Measurements from ENCODE around the gene ZSWIM7.
"Not testable (repeated sequence)": the region's sequence is repeated elsewhere in the genome, so short reads cannot be mapped to it uniquely, and the experiment has no call there.

Gene ZSWIM7

GRCh38 chr17:15998031-15998562, 1.4 kb downstream of the ZSWIM7 start:
- DNase-seq (ENCODE audit: low spot score): no peak

DNA sequence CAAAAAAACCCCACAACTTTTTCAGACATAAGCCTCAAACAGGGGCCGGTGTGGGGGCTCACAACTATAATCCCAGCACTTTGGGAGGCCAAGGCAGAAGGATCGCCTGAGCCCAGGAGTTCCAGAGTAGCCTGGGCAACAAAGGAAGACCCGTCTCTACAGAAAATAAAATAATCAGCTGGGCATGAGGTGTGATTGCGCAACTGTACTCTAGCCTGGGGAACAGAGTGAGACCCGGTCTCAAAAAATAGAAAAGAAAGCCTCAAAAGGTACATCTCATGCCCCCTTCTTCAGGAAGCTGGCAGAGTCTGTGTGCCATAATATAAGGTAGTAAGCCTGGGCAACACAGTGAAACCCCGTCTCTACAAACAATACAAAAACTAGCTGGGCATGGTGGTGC, 3.2 kb downstream of the ZSWIM7 start:
- DNase-seq (ENCODE audit: low spot score): no peak

DNA sequence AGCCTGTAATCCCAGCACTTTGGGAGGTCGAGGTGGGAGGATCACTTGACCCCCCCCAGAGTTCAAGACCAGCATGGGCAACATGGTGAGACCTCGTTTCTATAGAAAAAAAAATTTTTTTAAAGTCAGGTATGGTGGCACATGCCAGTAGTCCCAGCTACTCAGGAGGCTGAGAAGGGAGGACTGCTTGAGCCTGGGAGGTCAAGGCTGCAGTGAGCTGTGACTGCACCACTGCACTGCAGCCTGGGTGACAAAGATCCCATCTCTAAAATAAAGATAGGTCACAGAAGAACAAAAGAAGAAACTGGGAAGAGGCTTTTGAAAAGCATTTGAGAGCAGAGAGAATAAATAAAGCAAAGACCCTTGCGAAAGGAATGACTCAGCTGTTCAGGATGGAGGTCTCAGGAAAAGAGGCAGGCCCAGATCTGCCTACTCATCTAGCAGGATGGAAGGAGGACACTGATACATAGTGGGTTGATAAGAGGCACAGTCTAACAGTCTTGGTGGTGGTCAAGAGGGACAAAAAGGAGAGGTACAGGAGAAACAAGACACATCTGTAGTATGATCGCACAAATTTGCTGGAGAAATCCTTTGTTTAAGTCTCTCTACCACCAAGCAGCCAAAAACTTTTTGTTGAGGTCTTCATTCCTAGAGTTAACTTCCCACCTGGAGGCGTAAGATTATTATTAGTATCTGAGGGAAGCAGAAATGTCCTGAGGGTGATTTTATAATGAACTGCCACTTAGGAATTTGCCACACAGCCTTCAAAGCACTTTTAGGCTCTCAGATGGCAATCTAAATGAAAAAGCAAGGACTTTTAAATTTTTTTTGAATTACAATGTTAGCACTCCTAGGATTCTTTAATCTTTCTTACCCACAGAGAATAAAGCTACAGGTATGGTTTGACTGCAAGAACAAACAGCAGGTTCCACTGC, 17.6 kb downstream of the ZSWIM7 start:
- no peak for DNase-seq (ENCODE audit: low spot score)

- DNase-seq (ENCODE audit: low spot score): no peak
Observed at GRCh38 chr17:15981208-15981607, 18.3 kb downstream of the ZSWIM7 start.

GRCh38 chr17:15979013-15979412, 20.5 kb downstream of the ZSWIM7 start:
- not testable (repeated sequence) for DNase-seq (ENCODE audit: low spot score)

GRCh38 chr17:15978606-15979005, 20.9 kb downstream of the ZSWIM7 start:
- no peak for DNase-seq (ENCODE audit: low spot score)

- no peak for DNase-seq (ENCODE audit: low spot score)
Observed at GRCh38 chr17:15977894-15978293, 21.6 kb downstream of the ZSWIM7 start.

DNA sequence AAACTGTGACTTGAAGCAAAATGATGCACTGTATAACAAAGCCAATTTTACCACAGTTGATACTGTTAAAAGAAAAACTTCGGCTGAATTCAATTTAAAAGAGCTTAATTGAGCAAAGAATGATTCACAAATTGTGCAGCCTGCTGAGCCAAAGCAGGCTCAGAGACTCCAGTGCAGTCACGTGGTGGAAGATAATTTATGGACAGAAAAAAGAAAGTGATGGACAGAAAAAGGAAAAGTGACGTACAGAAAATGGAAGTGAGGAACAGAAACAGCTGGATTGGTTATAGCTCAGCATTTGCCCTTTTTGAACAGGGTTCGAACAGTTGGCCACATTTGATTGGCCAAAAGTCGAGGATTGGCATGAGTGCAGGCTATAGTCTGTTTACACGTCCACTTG, 25.7 kb downstream of the ZSWIM7 start:
- no peak for DNase-seq (ENCODE audit: low spot score)

GRCh38 chr17:15973016-15973415, 26.5 kb downstream of the ZSWIM7 start:
- no peak for DNase-seq (ENCODE audit: low spot score)

DNA sequence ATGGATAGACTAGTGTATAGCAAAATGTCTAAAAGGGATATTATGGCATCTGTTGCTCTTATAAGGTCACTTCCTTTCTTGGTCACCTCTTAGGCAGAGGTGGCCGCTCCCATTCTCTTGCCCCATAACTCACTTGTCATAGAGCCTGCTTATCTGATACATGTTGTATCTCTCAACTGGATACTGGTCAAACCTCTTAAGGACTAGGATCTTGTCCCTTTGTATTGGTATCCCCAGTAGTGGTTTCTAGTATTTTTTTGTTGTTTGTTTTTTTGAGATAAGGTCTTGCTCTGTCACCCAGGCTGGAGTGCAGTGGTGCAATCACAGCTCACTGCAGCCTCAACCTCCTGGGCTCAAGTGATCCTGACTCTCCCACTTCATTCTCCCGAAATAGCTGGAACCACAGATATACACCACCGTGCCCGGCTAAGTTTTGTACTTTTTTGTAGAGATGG, 27.0 kb downstream of the ZSWIM7 start:
- no peak for DNase-seq (ENCODE audit: low spot score)

DNA sequence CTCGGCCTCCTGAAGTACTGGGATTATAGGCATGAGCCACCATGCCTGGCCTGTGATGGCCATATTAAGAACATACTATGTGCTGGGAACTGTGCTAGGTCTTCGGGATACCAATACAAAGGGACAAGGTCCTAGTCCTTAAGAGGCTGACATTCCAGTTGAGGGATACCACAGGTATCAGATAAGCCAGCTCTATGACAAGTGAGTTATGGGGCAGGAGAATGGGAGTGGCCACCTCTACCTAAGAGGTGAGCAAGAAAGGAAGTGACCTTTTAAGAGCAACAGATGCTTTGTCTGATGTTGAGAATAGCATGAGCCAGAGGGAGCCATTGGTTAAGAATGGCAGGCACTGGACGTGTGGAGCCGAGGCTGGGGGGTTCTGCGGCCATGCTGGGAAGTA, 27.6 kb downstream of the ZSWIM7 start:
- no peak for DNase-seq (ENCODE audit: low spot score)

DNA sequence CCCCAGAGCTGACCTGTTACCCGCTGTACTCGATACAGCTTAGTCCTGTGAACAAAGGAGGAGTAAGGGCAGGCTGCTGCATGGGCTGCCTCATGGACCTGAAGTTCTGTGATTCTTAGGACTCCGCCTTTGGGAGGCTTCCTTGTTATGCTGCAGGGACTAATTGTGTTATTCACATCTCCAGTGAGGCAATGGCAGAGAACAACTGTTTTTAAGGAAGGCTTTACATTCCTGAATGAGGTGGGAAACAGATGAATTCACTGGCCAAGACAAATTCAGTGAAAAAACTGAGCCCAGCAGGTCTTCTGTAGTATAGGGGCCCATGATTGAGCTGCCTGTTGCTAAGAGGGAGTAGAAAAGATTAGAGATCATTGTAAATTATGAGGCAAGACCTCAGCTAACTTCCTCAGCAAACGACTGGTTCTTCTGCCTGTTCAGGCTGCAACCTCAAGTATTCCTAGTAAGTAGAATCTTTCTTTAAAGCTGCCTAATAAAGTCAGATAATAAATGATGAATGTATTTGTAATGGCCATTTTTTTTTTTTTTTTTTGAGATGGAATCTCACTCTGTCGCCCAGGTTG, 28.3 kb downstream of the ZSWIM7 start:
- no peak for DNase-seq (ENCODE audit: low spot score)

- no peak for DNase-seq (ENCODE audit: low spot score)
Observed at GRCh38 chr17:15970500-15970899, 29.0 kb downstream of the ZSWIM7 start.

DNA sequence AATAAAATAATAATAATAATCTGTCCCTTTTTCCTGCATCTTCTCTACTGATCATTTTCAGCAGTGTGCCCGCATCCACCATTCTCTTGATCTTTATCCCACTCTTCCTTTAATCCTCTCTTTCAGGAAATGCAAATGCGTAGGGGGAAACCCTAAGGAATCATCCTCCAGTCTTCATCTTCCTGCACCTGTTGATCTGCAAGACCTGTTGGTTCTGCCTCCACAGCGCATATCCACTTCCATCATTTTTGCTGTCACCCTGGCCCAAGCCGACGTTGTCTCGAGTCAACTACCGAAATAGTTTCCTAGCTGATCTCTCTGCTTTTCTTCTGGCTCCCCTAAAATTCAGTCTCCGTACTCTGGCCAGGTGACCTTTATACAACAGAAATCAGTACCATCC, 30.0 kb downstream of the ZSWIM7 start:
- no peak for DNase-seq (ENCODE audit: low spot score)

GRCh38 chr17:15967706-15968399, 31.7 kb downstream of the ZSWIM7 start:
- DNase-seq (ENCODE audit: low spot score): no peak

- no peak for DNase-seq (ENCODE audit: low spot score)
Observed at GRCh38 chr17:15966879-15967248, 32.6 kb downstream of the ZSWIM7 start.

DNA sequence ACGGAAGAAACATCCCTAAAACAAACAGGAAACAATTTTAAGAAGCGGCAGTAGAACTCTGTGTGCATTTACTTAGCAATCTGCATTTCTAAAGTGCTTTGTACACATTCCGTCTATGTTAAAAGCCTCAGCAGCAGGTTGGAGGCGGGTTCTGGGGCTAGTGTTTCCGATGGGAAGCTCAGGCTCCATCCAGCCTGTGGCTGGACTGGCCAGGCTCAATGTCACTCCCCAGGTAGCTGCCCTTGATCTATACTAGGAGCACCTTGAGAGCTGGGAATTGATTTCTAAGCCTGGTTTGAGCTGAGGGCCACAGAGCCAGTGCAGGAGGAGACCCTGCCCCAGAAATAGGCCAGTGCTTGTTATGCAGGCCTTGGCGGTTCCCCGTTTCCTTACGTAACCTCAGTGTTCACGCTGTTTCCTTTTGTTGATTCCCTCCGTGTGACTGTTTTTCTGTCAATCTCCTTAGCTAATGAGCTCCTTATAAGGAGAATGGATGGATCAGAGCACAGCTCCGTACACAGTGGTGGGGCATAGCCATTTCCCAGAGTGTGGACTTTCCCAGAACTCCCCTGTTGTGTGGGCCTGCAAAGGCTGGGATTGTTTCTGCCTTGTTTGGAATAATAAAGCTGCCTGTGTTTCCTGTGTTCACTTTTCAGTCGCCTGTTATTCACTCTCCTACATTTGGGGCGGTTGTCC, 33.2 kb downstream of the ZSWIM7 start:
- DNase-seq (ENCODE audit: low spot score): no peak

- no peak for DNase-seq (ENCODE audit: low spot score)
Observed at GRCh38 chr17:15965528-15965927, 34.0 kb downstream of the ZSWIM7 start.

GRCh38 chr17:15963670-15964110, 35.8 kb downstream of the ZSWIM7 start:
- no peak for DNase-seq (ENCODE audit: low spot score)

GRCh38 chr17:15958484-15958854, 41.0 kb downstream of the ZSWIM7 start:
- no peak for DNase-seq (ENCODE audit: low spot score)

DNA sequence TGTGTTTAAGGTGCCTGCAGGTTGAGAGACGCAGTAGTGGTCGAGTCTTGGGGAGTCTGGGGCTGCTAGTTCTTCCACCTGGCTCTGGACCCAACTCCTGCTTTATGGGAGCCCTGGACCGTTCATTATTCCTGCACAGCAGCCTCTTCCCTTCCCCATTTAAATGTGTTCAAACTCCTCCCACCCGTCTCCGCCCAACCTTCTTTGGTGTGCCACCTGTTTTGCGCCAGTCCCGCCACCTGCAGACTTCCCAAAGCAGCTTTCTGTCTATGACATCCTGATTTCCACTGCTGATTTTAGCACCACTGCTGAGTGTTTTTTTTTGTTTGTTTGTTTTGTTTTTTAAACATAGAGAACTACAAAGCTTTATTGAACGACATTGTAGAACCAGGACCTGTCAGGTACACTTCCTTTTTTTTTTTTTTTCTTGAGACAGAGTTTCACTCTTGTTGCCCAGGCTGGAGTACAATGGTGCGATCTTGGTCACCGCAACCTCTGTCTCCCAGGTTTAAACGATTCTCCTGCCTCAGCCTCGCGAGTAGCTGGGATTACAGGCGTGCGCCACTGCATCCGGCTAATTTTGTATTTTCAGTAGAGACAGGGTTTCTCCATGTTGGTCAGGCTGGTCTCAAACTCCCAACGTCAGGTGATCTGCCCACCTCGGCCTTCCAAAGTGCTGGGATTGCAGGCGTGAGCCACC, 41.7 kb downstream of the ZSWIM7 start:
- no peak for DNase-seq (ENCODE audit: low spot score)

All from COLO829 (cell line).